ENCODE results near the gene MAG.

The MAG gene

GRCh38 chr19:35341006-35341405, 49.0 kb downstream of the MAG start:
- TF ChIP-seq CTCF (IDR thresholded peaks at IDR 0.05; ENCODE audit: borderline replicate concordance, control extremely low read depth, extremely low read depth, insufficient read depth, missing control alignments): no peak
- in situ Hi-C loops (cut with MboI; ENCODE audit: low sequenced_read_pairs, unreplicated experiment): no loop called here
- no peak for DNase-seq (ENCODE audit: low spot score)

GRCh38 chr19:35341565-35342225, 49.7 kb downstream of the MAG start:
- DNase-seq (ENCODE audit: low spot score): peak; percentile 10
- TF ChIP-seq CTCF (IDR thresholded peaks at IDR 0.05; ENCODE audit: borderline replicate concordance, control extremely low read depth, extremely low read depth, insufficient read depth, missing control alignments): no peak
- in situ Hi-C loops (cut with MboI; ENCODE audit: low sequenced_read_pairs, unreplicated experiment): no loop called here

GRCh38 chr19:35342430-35342829, 50.5 kb downstream of the MAG start:
- no peak for TF ChIP-seq CTCF (IDR thresholded peaks at IDR 0.05; ENCODE audit: borderline replicate concordance, control extremely low read depth, extremely low read depth, insufficient read depth, missing control alignments)
- DNase-seq (ENCODE audit: low spot score): peak; percentile 6
- in situ Hi-C loops (cut with MboI; ENCODE audit: low sequenced_read_pairs, unreplicated experiment): no loop called here

GRCh38 chr19:35344511-35345031, 52.6 kb downstream of the MAG start:
- no peak for TF ChIP-seq CTCF (IDR thresholded peaks at IDR 0.05; ENCODE audit: borderline replicate concordance, control extremely low read depth, extremely low read depth, insufficient read depth, missing control alignments)
- in situ Hi-C loops (cut with MboI; ENCODE audit: low sequenced_read_pairs, unreplicated experiment): no loop called here
- DNase-seq (ENCODE audit: low spot score): peak; percentile 17

- in situ Hi-C loops (cut with MboI; ENCODE audit: low sequenced_read_pairs, unreplicated experiment): no loop called here
- TF ChIP-seq CTCF (IDR thresholded peaks at IDR 0.05; ENCODE audit: borderline replicate concordance, control extremely low read depth, extremely low read depth, insufficient read depth, missing control alignments): no peak
- DNase-seq (ENCODE audit: low spot score): peak; percentile 58
Measured at GRCh38 chr19:35345671-35346111, 53.7 kb downstream of the MAG start.

- DNase-seq (ENCODE audit: low spot score): peak; percentile 84
- in situ Hi-C loops (cut with MboI; ENCODE audit: low sequenced_read_pairs, unreplicated experiment): no loop called here
- TF ChIP-seq CTCF (IDR thresholded peaks at IDR 0.05; ENCODE audit: borderline replicate concordance, control extremely low read depth, extremely low read depth, insufficient read depth, missing control alignments): no peak
Measured at GRCh38 chr19:35346193-35347052, 54.5 kb downstream of the MAG start.
